Ectodermal cell (in vitro differentiated cells): ENCODE data around the gene SLU7.
A peak's percentile ranks its signal among the peaks of the same experiment; 100 is the strongest.

Source experiments
- H3K27ac ChIP-seq: 2 replicates; pipeline ENCODE4 v1.7.0; 2013; ENCODE audit warnings: mild to moderate bottlenecking, low read depth, low read length; ENCODE audit not compliant: insufficient read depth, poor library complexity, severe bottlenecking
- H3K27me3 ChIP-seq: 2 replicates; pipeline ENCODE4 v1.7.0; 2013; ENCODE audit warnings: mild to moderate bottlenecking, low read length; ENCODE audit not compliant: insufficient read depth, control insufficient read depth, poor library complexity, severe bottlenecking
- H3K36me3 ChIP-seq: one replicate; pipeline ENCODE4 v1.7.0; 2013; ENCODE audit warnings: low read length; ENCODE audit not compliant: control insufficient read depth, insufficient read depth
- H3K4me1 ChIP-seq: one replicate; pipeline ENCODE4 v1.7.0; 2013; ENCODE audit warnings: low read length; ENCODE audit not compliant: control insufficient read depth, insufficient read depth
- H3K4me3 ChIP-seq: 2 replicates; pipeline ENCODE4 v1.7.0; 2013; ENCODE audit warnings: low read depth, low read length, control low read depth; ENCODE audit not compliant: insufficient read depth
- H3K9me3 ChIP-seq: 2 replicates; pipeline ENCODE4 v1.7.0; 2013; ENCODE audit warnings: mild to moderate bottlenecking, low read length, moderate library complexity; ENCODE audit not compliant: control insufficient read depth
- WGBS, 2 experiments: methylation state at CpG; one replicate each; pipeline ENCODE4 v1.1.7; 2013; ENCODE audit warnings: missing lambda C conversion rate in 2 of 2; 5-methylcytosine and 5-hydroxymethylcytosine counted together

SLU7 gene

DNA sequence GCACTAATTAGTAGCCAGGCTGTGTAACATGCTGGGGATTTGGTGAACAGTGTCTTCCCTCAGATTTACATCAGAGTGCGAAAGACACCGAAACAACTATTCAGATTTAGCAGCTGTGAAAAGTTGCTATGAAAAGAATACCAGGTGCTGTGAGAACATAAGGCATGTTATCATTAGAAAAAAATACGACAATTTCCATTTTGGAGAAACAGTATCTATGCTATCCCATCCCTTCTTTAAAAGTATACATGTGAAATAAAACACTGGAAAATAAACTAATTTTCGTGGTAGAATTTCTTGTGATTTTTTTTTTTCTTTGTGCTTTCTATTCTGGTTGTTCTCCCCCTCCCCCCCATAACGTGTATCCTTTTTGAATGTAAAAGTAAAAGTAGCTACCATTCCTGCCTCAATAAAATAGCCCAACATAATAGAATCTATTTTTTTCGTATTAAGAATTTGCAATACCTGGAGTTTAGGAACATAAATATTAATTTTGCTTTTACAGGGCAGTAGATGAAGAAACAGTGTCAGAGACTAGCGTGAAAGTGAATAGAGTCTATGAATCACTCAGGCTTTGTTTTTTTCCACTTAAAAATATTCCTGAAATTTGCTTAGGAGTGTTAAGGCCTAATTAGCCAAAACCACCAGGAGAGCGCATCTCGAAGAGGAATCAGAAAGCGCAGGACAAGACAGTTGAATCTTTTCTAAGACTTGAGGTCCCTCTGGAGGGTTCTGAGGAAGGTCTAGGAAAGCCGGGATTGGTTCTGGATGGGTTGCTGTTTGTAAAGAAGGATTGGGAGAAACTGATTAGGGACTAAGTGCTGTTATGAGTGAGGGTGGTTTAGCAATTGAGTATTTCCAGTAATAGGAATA is 813 bp upstream of the SLU7 start:
- H3K36me3 ChIP-seq, result peaks cover 5% of the 10 kb centered on the region
- peak overlapping the region; percentile 93 for H3K4me3 ChIP-seq
- H3K4me1 ChIP-seq, result peaks cover 13% of the 10 kb centered on the region
- H3K9me3 ChIP-seq, result no peaks in the 10 kb centered on the region
- peak overlapping the region; percentile 18 for H3K27ac ChIP-seq
- no peaks in the 10 kb centered on the region for H3K27me3 ChIP-seq
- 60 to 67% methylated on average over 7 to 8 of the region's 11 CpGs for WGBS, 2 experiments

DNA sequence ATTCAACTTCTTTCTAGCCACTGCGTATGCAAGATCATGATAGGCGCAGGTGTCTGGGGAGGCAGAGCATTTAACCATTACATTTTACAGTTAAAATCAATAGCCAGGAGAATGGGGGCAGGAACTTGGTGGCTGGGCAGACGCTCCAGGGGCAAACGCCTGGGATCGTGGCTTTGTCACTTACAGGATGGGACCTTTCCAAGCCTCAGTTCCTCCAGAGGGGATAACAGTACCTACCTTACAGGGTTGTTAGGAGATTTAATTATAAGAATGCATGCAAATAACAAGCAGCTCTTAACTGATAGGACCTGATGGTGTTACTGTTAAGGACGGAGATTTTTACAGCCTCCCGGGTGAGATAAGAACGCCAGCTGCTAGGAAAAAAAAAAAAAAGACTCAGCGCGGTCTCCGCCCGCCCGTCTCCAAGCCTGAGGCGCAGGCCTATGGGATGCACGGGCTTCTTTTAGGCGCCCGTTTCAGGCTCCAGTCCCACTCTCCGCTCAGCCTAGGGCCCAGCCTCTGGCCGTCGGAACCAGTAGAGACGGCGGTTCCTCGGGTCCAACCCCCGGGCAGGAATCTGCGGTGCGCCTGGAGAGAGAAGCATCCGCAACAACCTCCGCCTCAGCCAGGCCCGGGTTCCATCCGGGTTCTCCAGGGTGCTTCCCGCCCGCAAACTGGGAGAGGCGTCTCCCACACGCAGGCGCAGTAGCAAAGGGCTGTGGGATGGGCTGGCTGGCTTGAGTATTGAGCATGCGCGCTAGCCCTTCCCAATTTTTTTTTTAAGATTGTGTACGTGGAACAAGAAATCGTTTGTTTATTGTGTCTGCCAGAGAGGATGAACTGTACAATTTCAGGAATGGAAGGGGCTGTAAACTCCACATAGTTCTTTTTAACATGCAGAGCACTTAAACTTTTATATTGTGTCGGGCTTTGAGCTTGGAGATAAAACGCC is 19.2 kb downstream of the SLU7 start, which contains the start of gene FAM200C:
Gene FAM200C (minus strand): TSS at position 653 of the 952 bp plus-strand sequence. CDS start 4,564 bp downstream, outside the sequence.
- peak within 1 kb of the TSS; percentile 77 for H3K27ac ChIP-seq
- peak within 1 kb of the TSS; percentile 88 for H3K4me3 ChIP-seq
- H3K27me3 ChIP-seq, result no peaks in the 10 kb centered on the region
- 6% methylated on average over 41 of the region's 41 CpGs for WGBS, 2 experiments
- H3K36me3 ChIP-seq, result peaks cover 22% of the 10 kb centered on the region
- H3K9me3 ChIP-seq, result no peaks in the 10 kb centered on the region
- peaks cover 8% of the 10 kb centered on the region for H3K4me1 ChIP-seq

DNA sequence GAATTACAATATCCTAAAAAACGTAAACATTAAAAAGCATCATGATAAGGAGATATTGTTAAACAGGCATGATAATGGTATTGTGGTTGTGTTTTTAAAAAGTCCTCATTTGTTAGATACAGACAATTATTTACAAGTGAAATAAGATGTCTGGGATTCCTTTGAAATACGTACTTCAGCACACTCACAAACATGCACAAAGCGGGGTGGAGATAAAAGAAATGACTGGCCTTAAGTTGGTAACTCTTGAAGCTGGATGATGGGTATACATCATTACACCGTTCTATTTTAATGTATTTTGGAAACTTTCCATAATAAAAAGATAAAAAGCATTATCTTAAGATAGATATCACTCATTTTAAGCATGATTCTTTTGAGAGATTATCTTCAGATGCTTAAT is 20.1 kb downstream of the SLU7 start:
- H3K27ac ChIP-seq, result no peak overlapping the region
- H3K36me3 ChIP-seq, result peaks cover 13% of the 10 kb centered on the region
- peak overlapping the region; percentile 88 for H3K4me3 ChIP-seq
- no peaks in the 10 kb centered on the region for H3K9me3 ChIP-seq
- no peaks in the 10 kb centered on the region for H3K27me3 ChIP-seq
- WGBS, 2 experiments, result 83 to 95% methylated on average over 1 to 3 of the region's 4 CpGs
- peaks cover 8% of the 10 kb centered on the region for H3K4me1 ChIP-seq

DNA sequence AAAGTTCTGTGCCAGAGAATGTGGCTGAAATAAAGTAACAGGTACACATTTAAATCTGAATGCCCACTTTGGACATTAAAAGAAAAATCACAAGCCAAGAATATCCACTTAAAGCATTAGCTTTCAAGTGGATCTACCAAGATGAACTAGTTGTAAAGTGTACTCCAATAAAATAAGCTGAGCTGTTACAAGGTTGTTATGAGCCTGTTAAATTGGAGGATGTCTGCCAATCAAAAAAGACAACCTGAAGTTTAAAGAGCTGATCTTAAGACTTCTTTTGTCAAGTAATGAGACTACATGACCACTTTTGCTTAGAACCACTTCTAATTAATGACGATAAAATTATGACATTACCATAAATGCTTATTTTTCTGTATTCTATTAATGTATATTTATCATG is 21.4 kb downstream of the SLU7 start:
- Histone ChIP-seq H3K27ac (no peak overlapping the region), H3K27me3 (no peaks in the 10 kb centered on the region), H3K4me1 (peaks cover 8% of the 10 kb centered on the region), H3K4me3 (no peak overlapping the region), H3K9me3 (no peaks in the 10 kb centered on the region), H3K36me3 (peaks cover 4% of the 10 kb centered on the region)
- no CpG with 5 or more reads among the region's 1 CpG for WGBS, 2 experiments

DNA sequence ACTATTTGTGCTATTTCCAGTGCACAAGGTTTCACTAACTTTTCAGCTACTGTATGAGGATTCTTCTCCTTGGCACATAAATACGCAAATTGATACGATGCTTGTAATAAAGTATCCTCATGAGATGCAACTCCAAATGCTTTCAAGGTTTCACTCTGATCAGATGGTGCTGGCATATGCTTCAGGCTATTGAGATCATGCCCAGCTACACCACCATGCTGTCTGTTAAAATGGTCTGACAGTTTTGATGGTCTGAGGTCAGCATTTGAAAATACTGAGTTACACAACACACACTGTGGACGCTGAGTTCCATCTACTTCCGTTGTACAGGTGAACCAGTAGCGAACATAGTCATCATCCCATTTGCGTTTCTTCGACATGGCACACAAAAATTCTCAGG is 23.8 kb downstream of the SLU7 start:
- Histone ChIP-seq H3K9me3 (no peaks in the 10 kb centered on the region), H3K27ac (no peak overlapping the region), H3K27me3 (no peaks in the 10 kb centered on the region), H3K4me3 (no peak overlapping the region), H3K4me1 (peaks cover 8% of the 10 kb centered on the region), H3K36me3 (no peaks in the 10 kb centered on the region)
- 96% methylated on average over 7 of the region's 7 CpGs for WGBS, 2 experiments

DNA sequence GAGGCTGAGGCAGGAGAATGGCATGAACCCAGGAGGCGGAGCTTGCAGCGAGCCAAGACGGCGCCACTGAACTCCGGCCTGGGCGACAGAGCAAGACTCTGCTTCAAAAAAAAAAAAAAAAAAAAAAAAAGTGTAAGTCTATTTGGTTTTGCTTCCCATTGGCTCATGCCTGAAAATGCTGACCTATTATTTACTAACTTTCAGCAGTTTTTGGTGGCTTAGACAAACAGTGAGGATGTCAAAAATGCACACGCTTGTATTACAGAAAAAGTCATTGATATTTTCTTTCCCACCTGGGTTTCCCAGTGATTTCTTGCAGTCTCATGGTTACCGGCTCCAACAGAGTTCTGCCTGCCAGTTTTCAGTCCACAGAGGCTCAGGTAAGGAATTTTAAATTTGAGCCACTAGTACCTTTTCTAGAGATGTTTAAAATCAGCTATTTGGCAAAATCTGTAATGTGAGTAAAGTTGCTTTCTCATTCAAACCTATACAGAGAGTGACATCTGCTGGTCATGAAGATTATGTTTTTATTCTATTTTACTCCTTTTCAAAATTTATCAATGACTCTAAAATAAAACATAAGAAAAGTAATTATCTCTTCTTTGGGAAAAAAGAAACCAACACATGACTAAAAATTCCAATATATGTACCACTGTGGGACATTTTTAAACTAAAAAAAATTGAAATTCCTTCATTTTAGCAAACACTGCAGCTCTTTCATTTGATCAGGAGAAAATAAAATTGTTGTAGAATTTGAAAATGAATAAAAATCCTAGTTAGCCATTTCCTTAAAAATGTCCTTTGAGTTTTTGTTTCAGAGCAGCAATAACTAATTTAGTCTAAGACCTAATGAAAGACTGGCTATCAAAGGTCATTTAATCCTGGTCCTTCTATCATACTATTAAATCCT is 27.8 kb downstream of the SLU7 start:
- WGBS, 2 experiments, result 76 to 88% methylated on average over 8 of the region's 8 CpGs
- H3K4me3 ChIP-seq, result no peak overlapping the region
- no peaks in the 10 kb centered on the region for H3K36me3 ChIP-seq
- no peaks in the 10 kb centered on the region for H3K4me1 ChIP-seq
- no peak overlapping the region for H3K27ac ChIP-seq
- no peaks in the 10 kb centered on the region for H3K27me3 ChIP-seq
- H3K9me3 ChIP-seq, result peaks cover 2% of the 10 kb centered on the region

DNA sequence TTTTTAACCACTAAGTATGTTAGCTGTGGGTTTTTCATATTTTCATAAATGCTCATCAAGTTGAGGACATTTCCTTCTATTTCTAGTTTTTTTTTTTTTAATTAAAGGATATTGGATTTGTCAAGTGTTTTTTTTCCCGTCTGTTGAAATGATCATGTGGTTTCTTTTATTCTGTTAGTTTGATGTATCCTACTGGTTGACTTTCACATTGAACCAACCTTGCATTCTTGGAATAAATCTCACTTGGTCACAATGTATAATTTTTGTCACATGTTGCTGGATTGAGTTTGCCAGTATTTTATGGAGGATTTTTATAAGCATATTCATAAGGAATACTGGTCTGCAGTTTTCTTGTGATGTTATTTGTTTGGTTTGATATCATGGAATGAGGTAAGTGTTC is 31.4 kb downstream of the SLU7 start:
- no peaks in the 10 kb centered on the region for H3K36me3 ChIP-seq
- no peaks in the 10 kb centered on the region for H3K27me3 ChIP-seq
- WGBS, 2 experiments, result 100% methylated on average over 1 of the region's 1 CpG
- peaks cover 2% of the 10 kb centered on the region for H3K9me3 ChIP-seq
- H3K27ac ChIP-seq, result no peak overlapping the region
- no peak overlapping the region for H3K4me3 ChIP-seq
- no peaks in the 10 kb centered on the region for H3K4me1 ChIP-seq

DNA sequence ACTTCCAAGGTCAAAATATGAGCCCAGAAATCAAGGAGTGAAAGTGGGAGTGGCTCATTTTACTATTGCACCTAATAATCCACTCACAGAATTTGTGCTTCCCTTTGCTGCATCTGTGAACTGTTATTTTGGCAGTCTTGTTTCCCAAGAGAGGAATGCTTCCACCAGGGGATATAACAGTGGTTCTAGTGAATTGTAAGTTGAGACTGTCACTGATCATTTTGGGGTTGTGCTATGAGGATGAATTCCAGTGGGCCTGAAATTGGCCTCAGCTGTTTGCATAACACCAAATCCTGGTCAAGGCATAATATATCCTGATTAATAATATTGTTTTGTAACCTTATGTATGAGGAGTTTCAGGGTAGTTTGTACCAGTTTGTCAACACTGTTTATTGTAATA is 33.4 kb downstream of the SLU7 start:
- no peak overlapping the region for H3K27ac ChIP-seq
- no peaks in the 10 kb centered on the region for H3K4me1 ChIP-seq
- H3K36me3 ChIP-seq, result no peaks in the 10 kb centered on the region
- H3K4me3 ChIP-seq, result no peak overlapping the region
- peaks cover 2% of the 10 kb centered on the region for H3K9me3 ChIP-seq
- H3K27me3 ChIP-seq, result no peaks in the 10 kb centered on the region

DNA sequence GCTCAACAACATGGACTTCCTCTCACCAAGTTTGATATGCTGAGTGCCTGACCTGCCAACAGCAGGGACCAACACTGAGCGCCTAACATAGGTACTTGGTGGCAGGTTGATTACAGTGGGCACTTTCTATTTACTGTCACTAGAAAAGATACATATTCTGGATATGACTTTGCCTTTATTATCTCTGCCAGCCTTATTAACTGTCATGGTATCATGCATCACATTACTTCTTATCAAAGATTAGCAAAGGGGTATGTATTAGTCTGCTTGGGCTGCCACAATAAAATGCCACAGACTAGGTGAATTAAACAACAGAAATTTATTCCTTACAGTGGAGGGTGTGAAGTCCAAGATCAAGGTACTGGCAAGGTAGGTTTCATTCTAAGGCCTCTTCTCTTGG is 34.2 kb downstream of the SLU7 start:
- Histone ChIP-seq H3K9me3 (peaks cover 2% of the 10 kb centered on the region), H3K4me3 (no peak overlapping the region), H3K36me3 (no peaks in the 10 kb centered on the region), H3K27ac (no peak overlapping the region), H3K4me1 (no peaks in the 10 kb centered on the region), H3K27me3 (no peaks in the 10 kb centered on the region)
- 85 to 96% methylated on average over 1 of the region's 1 CpG for WGBS, 2 experiments
